Stimulated activated CD8-positive, alpha-beta memory T cell treated with anti-CD3 and anti-CD28 coated beads, Interleukin-7, amount 100 ng/mL, for 1 hour (primary cell): ENCODE results near the gene ASMT.
A peak's percentile ranks its signal among the peaks of the same experiment; 100 is the strongest.
"Not testable (repeated sequence)": the region's sequence is repeated elsewhere in the genome, so short reads cannot be mapped to it uniquely, and the experiment has no call there.

Source experiments
- DNase-seq, 2 donors: peaks; one replicate each; pipeline ENCODE4 v3.0.0-alpha.2; 2020; ENCODE audit warnings: low read depth in 2 of 2

ASMT gene, protein sequence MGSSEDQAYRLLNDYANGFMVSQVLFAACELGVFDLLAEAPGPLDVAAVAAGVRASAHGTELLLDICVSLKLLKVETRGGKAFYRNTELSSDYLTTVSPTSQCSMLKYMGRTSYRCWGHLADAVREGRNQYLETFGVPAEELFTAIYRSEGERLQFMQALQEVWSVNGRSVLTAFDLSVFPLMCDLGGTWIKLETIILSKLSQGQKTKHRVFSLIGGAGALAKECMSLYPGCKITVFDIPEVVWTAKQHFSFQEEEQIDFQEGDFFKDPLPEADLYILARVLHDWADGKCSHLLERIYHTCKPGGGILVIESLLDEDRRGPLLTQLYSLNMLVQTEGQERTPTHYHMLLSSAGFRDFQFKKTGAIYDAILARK

DNA sequence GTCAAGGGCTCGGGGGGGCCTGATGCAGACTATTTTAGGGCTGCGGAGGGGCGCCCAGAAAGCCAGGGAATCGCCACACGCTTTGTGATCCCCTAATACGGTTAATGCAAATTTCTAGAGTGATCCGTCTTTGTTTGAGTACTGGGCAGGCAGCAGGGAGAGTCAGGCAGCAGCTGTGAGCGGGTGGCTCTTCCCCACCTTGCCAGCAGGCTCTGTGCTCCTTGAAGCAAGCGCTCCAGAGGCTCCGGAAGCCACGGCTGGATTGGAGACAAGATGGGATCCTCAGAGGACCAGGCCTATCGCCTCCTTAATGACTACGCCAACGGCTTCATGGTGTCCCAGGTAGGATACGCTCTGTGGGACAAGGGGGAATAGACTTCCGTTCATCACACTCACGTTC is at the start of gene ASMT:
Gene ASMT (plus strand): TSS at position 133 of the 400 bp plus-strand sequence. CDS start 141 bp downstream, at position 274.
- no peak for DNase-seq

DNA sequence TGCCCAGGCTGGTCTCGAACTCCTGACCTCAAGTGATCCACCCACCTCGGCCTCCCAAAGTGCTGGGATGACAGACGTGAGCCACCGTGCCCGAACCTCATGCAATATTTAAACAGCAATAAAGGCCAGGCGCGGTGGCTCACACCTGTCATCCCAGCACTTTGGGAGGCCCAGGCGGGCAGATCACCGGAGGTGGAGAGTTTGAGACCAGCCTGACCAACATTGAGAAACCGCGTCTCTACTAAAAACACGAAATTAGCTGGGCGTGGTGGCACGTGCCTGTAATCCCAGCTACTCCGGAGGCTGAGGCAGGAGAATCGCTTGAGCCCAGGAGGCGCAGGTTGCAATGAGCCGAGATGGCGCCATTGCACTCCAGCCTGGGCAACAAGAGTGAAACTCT is 40.7 kb upstream of the ASMT start:
- DNase-seq, result not testable (repeated sequence)

DNA sequence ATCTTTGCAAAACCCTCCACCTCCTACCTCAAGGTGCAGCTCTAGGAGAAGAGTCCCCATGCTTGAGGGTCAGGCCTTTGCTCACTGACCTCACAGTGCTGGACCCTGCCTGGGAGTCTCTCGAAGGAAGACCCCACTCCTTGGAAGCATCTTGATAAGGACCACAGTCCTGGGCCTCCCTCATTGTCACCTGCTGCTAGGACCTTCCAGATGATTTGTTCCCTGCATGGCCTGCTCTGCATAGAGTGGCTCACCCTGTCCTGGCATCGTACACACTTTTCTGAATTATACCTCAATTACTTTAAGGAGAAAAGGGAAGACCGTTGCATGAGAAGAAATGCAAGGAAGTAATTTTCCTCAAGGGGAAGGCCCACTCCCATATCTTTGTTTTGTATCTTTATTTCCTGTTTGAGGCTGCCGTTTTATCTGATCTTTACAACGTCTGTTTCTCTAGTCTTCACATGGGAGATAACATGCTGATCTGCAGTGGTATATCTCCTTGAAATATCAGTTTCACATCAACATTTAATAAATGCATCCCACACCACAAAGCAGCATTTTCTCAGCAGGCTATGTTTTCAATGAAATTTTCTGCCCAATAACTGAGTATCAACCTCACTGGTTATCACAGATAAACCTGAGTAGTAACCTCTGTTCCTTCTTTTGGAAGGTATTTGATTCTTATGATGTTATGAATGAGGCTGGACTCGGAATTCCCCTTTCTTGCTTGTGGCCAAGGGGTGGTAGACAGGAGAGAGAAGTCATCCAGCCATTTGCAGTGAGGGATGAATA is 38.5 kb upstream of the ASMT start:
- no peak for DNase-seq

DNA sequence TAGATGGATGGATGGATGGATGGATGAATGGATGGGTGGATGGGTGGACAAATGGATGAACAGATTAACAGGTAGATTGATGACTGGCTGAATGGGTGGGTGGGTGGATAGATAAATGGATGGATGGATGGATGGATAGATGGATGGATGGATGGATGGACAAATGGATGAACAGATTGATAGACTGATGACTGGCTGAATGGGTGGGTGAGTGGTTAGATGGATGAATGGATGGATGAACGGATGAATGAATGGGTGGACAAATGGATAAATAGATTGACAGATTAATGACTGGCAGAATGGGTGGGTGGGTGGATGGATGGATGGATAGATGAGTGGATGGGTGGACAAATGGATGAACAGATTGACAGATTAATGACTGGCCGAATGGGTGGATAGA is 37.0 kb upstream of the ASMT start:
- DNase-seq, result no peak

DNA sequence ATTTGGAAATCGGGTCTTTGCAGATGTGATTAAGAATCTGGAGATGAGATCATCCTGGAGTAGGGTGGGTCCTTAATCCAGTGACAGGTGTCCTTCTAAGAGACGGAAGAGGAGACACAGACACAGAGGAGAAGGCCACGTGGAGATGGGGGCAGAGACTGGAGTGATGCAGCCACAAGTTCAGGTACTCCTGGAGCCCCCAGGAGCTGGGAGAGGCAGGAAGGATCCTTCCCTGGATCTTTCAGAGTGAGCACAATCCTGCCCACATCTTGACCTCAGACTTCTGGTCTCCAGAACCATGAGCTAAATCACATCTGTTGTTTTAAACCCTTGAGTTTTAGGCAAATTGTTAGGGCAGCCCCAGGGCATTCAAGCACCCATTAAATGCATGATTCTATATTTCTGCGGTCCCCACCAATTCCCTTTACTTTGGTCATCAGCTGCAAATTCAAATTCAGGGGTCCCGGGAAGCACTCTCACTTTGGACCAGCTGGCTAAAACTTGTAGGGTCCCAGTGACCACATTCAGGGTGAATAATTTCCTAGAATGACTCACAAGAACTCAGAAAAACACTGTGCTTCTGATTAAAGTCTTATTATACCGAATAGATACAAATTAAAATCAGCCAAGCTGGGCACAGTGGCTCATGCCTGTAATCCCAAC is 36.2 kb upstream of the ASMT start:
- no peak for DNase-seq

DNA sequence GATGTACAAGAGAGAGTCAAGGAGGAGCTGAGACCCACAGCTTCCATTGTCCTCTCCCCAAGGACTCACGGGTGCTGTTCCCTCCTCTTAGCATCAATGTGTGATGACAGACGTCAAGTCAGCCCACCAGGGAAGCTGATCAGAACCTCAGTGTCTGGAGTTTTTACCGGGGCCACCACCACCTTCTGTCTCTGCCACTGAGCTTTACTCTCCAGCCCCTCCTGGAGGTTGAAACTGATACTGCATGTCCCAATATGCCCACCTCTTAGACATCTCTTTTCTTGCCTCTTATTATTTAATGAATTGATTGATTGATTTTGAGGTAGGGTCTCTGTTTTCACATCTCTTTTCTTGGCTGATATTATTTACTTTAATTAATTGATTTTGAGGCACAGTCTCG is 33.7 kb upstream of the ASMT start:
- peak in 1 of 2 donors; percentile 55 for DNase-seq

DNA sequence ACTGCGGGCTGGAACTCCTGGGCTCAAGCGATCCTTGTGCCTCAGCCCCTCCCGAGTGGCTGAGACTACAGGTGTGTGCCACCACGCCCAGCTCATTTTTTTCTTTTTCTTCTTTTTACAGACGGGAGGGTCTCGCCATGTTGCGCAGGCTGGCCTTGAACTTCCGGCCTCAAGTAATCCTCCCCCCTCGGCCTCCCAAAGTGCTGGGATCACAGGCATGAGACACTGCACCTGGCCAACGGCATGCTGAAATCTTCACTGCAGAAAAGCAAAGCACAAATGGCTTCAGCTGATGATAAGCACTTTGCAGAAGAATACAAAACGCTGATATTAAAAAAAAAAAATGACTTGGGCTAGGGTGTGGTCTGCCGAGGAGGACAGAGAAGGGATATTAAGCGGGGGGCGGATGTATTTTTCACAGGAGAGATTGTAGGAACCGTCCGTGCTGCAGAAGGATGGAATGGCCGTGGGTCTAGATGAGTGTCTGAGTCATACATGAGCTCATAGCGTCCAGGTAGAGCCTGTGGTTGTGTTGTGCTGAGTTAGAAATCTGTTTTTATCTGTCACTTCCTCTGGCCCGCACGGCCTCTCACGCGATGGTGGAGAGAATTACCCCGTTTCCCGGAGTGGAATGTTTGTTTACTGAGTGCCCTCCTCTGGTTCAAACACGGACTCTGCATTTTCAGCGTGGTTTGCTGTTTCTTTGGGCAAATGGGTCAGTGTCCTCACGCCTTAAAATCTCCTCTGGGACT is 32.0 kb upstream of the ASMT start:
- no peak for DNase-seq

DNA sequence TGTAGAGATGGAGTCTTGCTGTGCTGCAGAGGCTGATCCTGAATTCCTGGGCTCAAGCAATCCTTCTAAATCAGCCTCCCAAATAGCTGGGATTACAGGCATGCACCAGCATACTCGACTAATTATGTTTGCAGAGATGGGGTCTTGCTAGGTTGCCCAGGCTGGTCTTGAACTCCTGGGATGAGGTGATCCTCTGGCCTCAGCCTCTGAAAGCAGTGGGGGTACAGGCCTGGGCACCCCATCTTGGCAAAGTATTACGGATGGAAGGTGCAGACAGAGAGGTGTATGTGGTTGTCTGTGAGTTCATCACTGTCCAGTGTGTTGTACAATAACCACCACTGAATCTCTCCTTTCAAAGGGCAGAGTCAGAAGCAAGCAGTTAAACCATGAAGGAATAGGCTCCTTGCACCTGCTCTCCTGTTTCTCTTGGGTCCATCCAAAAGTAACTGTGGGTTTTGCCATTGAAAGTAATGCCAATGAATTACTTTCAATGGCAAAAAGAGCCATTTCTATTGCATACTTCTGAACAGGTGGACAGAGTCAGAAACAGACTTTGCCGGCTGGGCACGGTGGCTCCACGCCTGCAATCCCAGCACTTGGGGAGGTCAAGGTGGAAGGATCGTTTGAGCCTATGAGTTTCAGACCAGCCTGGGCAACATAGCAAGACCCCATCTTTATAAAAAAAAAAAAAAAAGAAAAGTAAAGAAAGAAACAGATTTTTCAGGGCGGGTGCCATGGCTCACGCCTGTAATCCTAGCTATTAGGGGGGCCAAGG is 30.4 kb upstream of the ASMT start:
- no peak for DNase-seq

DNA sequence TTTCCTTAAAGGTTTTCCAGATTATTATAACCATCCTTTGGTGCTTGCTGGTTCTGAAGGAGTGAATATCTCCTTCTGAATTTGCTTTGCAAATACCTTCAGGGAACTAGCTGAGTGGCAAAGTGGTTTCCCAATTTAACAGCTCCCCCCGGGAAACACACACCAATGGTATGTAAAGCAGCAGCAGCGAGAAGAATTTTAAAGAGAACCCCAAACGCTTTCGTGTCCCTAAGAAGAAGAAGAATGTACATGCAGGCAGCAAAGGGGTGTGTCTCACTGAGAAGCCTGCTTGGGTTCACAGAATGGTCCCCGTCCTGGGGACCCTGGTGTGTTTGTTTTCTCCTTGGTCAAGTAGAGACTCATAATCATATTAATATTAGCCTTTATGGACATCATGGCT is 27.7 kb upstream of the ASMT start:
- DNase-seq, result no peak

DNA sequence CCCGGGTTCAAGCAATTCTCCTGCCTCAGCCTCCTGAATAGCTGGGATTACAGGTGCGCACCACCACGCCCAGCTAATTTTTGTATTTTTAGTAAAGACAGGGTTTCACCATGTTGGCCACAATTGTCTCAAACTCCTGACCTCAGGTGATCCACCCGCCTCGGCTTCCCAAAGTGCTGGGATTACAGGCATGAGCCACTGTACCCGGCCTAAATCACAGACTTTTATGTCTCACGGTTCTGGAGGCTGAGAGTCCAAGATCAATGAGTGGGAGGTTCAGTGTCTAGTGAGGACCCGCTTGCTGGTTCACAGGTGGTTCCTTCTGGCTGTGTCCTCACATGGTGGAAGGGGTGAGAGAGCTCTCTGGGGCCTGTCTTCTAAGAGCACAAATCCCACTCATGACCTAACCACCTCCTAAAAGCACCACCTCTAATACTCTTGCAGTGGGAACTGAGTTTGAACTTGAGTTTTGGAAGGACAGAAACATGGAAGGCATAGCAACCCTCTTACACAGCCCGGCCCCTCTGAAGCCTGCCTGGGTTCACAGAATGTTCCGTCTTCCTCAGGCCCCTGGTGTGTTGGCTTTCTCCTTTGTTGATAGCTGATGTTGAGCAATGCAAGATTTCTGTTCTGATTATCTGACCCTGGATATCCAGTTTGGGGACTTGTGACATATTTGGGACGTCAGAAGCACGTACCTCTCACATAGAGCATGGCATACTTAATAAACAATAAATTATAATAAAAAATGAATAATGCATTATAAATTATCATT is 25.3 kb upstream of the ASMT start:
- DNase-seq, result no peak

DNA sequence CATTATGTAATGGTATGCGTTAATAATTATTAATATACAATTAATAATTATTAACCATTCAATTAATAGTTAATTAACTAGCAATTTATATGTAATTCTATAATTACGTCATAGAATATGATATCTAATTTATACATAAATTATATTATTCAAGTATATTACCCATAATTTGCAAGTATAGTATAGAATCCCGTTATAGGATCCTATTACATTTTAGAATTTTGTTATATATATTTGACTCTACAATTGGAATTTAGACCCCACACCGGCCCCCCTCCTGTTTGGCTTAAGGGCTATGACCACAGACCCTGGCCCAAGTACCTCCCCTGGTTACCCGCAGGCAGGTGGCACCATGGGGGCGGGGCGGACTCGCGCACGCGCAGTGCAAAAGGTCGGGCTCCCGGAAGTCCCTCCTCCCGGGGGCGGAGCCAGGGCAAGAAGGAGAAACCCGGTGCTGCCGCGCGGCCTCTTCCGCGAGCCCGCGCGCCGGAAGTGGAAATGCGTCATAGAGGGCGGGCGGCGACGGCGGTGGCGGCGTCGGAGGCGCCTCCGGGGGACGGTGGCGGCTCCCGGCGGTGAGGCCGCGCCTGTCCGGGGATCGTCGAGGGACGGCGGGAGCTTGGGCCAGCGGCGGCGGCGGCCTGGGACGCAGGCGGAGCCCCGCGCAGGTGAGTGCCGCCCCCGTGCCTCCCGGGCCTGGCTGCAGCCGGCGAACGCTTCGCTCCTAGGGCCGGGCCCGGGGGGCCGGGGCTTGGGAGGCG is 23.6 kb upstream of the ASMT start, which contains the start of gene AKAP17A:
Gene AKAP17A (plus strand): TSS at position 503 of the 761 bp plus-strand sequence. CDS start 1,859 bp downstream, outside the sequence.
- peak; percentile 97 to 98 for DNase-seq

DNA sequence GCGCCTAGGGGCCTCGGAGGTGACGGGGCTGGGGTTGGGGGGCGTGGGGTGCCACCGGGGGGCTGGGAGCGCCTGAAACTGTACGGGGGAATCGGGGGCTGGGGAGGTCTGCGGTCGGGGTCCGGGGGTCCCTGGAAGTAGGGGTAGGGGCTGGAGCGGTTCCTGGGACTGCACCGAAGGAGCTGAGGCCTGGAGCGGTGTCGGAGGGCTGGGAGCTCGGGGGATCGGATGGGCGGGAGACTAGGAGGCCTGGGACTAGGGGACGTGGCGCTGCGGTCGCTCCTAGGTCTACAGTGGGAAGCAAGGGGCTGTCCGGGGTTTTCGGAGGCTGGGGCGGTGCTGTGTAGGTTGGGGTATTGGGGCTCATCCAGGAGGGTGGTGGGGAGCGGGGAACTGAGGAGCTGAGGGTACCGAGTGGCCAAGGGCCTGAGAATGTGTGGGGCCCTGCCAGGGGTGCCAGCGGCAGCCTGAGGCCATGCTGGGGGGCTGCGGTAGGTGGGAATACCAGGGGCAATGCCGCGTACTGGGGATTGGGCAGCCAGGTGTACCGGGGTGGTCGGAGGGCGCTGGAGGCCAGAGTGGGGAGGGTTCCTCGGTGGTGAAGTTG is 22.9 kb upstream of the ASMT start:
- DNase-seq, result no peak

DNA sequence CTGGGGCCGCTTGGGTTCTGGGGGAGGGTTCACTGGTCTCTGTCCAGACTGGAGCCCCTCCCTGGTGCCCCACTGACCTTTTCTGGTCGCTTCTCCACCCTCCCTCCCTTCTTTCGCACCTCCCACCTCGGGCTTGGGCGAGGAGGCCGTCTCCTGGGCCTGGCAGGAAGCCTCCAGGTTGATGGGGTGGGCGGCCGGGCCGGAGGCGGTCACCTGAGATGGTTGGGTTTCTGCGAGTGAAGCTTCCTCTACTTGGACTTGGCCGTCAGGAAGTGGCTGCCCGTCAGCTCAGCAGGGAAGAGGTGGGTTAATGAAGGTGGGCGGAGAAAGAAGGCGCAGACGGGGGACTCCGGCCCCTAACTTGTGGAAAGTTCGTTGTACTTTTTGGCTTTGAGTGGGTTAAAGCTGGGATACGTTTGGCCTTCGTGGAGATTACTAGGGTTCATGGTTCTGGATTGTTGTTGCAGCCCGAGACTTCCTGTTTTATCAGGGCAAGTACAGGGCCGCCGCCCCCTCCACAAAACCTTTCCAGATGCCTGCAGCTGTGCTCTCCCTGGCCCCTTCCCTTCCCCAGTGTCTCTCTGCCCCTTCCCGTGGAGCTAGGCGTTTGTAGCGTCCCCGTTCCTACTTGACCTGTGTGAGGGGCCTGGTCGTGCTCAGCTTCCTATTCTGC is 22.3 kb upstream of the ASMT start:
- DNase-seq, result no peak

DNA sequence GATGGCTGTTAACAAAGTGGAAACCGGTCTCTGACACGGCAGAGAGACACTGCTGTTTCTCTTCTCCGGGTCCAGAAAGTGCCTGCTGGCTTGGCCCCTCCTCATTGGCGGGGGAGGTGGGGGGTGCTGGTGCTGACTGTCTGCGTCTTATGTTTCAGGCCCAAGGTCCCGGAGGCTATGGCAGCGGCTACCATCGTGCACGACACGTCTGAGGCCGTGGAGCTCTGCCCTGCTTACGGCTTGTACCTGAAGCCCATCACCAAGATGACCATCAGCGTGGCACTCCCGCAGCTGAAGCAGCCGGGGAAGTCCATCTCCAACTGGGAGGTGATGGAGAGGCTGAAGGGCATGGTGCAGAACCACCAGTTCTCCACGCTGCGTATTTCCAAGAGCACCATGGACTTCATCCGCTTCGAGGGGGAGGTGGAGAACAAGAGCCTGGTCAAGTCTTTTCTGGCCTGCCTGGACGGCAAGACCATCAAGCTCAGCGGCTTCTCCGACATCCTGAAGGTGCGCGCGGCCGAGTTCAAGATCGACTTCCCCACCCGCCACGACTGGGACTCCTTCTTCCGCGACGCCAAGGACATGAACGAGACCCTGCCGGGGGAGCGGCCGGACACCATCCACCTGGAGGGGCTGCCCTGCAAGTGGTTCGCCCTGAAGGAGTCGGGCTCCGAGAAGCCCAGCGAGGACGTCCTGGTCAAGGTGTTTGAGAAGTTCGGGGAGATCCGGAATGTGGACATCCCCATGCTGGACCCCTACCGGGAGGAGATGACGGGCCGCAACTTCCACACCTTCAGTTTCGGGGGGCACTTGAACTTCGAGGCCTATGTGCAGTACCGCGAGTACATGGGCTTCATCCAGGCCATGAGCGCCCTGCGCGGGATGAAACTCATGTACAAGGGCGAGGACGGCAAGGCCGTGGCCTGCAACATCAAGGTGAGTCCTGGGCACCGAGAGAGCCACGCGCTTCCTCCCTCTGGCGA is 21.3 kb upstream of the ASMT start:
- DNase-seq, result no peak

DNA sequence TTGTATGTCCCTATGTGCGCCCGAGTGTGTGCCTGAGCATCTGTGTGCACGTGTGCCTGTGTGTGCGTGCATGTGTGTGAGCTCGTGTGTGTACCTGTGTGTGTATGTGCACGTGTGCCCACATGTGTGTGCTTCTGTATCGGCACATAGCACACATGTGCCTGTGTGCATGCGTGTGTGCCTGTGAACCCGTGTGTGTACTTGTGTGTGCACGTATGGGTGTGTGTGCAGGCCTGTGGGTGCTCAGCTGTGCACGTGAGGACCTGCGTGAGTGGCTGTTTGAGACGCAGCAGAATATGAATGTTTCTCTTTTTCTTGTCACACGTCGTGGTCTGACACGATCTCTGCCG is 19.2 kb upstream of the ASMT start:
- DNase-seq, result no peak

DNA sequence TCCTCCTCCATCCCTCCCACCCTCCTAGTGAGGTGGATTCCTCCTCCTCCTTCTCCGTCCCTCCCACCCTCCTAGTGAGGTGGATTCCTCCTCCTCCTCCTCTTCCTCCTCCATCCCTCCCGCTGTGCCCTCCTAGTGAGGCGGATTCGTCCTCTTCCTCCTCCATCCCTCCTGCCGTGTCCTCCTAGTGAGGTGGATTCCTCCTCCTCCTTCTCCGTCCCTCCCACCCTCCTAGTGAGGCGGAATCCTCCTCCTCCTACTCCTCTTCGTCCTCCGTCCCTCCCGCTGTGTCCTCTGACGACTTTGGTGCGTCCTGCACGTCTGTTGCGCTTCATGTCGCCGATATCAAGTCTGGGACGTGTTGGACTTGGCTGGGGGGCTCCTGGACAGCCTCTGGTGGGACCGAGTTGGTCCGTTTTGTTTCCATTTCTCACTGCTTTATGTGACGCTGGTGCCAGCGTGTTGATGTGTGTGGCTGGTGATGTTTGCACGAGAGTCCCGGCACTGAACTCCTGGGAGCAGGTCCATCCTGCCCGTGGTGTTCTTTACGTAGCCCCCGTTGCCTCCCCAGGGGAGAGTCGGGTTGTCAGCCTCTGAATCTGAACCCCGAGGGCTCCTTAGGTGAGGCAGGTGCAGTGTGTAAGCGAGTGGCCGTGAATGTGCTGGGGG is 18.0 kb upstream of the ASMT start:
- DNase-seq, result no peak
